K562 (cell line): Measurements from ENCODE around the gene IREB2. TPM values are rescaled to one million over a fixed set of nuclear protein-coding genes. Genes with fewer than 3 reads are reported as not detected.

ENCODE experiments used
- ATAC-seq: fragments of 200-7000 bp; cut with Tn5 transposase; 3 replicates; pipeline ENCODE4 v1.9.1; 2020; ENCODE audit warnings: moderate library complexity
- BruUV-seq: library from RNA; stranded (reverse); fragments of 400-500 nt; replicated peaks from 2 replicates; lab custom pipeline; 2021; lab: Mats Ljungman, UMichigan
- CTCF ChIA-PET: fragments of 300-600 bp; formaldehyde crosslinking; extraction: SDS; loops from one replicate; lab custom pipeline; 2021; ENCODE audit warnings: low intra/inter-chr PET ratio; lab: Yijun Ruan, JAX
- POLR2A ChIA-PET: fragments of 300-600, 350-650 bp; sonication (Branson Sonifier 250); formaldehyde crosslinking; extraction: SDS; loops from one replicate; lab custom pipeline; 2021; ENCODE audit warnings: antibody characterized with exemption, inconsistent platforms; lab: Yijun Ruan, JAX
- DNase-seq, 4 experiments: peaks; one replicate each; pipeline versions ENCODE4 v3.0.0 to v3.0.0-alpha.2; 2011 to 2018; ENCODE audit warnings: low spot score in 3 of 4, mixed read lengths in 3 of 4; ENCODE audit errors: extremely low read depth in 1 of 4
- FAIRE-seq: peaks from 2 replicates; lab custom pipeline; 2011; peaks lifted over from hg19 to GRCh38; lab: Jason Lieb, UNC
- H2AFZ ChIP-seq: 2 replicates; pipeline ENCODE4 v1.6.0; 2011; ENCODE audit warnings: low read depth, low read length, control low read depth, inconsistent platforms
- H3K27ac ChIP-seq: fragments of 200-600 bp; 3 replicates; pipeline ENCODE4 v1.8.0; 2011; ENCODE audit warnings: low read depth, mild to moderate bottlenecking, control low read depth, inconsistent platforms, low read length, moderate library complexity, mixed read lengths; ENCODE audit errors: extremely low read depth
- H3K27me3 ChIP-seq, 2 experiments: fragments of 300-600 bp in 1 of 2; 2 replicates in 1 of 2; 3 replicates in 1 of 2; pipeline versions ENCODE4 v1.6.0 to v1.8.0; 2011; ENCODE audit warnings: inconsistent platforms in 2 of 2, low read length in 2 of 2, mild to moderate bottlenecking in 1 of 2, mixed read lengths in 1 of 2, moderate library complexity in 1 of 2; ENCODE audit not compliant: control insufficient read depth in 2 of 2, insufficient read depth in 2 of 2
- H3K36me3 ChIP-seq: fragments of 300-600 bp; 3 replicates; pipeline ENCODE4 v1.8.0; 2011; ENCODE audit warnings: mild to moderate bottlenecking, low read length, inconsistent platforms; ENCODE audit not compliant: control insufficient read depth, insufficient read depth
- H3K4me1 ChIP-seq, 2 experiments: fragments of 200-600 bp in 1 of 2; replicated peaks in 1 of 2; 2 replicates in 1 of 2; 3 replicates in 1 of 2; pipeline versions ENCODE4 v1.5.1 to v1.8.0; 2011; ENCODE audit warnings: inconsistent platforms in 2 of 2, low read length in 2 of 2, mild to moderate bottlenecking in 1 of 2, mixed read lengths in 1 of 2, moderate library complexity in 1 of 2; ENCODE audit not compliant: control insufficient read depth in 2 of 2, insufficient read depth in 2 of 2
- H3K4me2 ChIP-seq: 2 replicates; pipeline ENCODE4 v1.6.1; 2011; ENCODE audit warnings: low read length, control low read depth, inconsistent platforms, mixed read lengths; ENCODE audit not compliant: insufficient read depth
- H3K4me3 ChIP-seq: fragments of 200-600 bp; sonication (generic), shearing (Covaris generic); 2 replicates; pipeline ENCODE4 v1.5.1; 2016; ENCODE audit warnings: control low read depth, inconsistent platforms
- H3K79me2 ChIP-seq: fragments of 200-600 bp; 3 replicates; pipeline ENCODE4 v1.8.0; 2011; ENCODE audit warnings: low read length, inconsistent platforms; ENCODE audit not compliant: control insufficient read depth, insufficient read depth
- H3K9ac ChIP-seq, 2 experiments: 2 replicates each; pipeline versions ENCODE4 v1.6.0 to v1.6.1; 2011; ENCODE audit warnings: low read depth in 2 of 2, low read length in 2 of 2, control low read depth in 1 of 2, inconsistent platforms in 1 of 2, mild to moderate bottlenecking in 1 of 2, mixed read lengths in 1 of 2; ENCODE audit not compliant: insufficient read depth in 1 of 2
- H3K9me1 ChIP-seq: one replicate; pipeline ENCODE4 v1.6.0; 2011; ENCODE audit warnings: inconsistent platforms, mild to moderate bottlenecking, low read length, moderate library complexity; ENCODE audit not compliant: control insufficient read depth, insufficient read depth
- H3K9me3 ChIP-seq: replicated peaks from 2 replicates; pipeline ENCODE4 v1.5.1; 2011; ENCODE audit warnings: low read depth, low read length, inconsistent platforms; ENCODE audit not compliant: control insufficient read depth, insufficient read depth
- H4K20me1 ChIP-seq: replicated peaks from 2 replicates; pipeline ENCODE4 v1.6.1; 2011; ENCODE audit warnings: low read length, inconsistent platforms, mixed read lengths; ENCODE audit not compliant: control insufficient read depth, insufficient read depth
- ELF1 ChIP-seq: fragments of 200-800 bp; sonication (Bioruptor generic); IDR thresholded peaks from 2 replicates; pipeline ENCODE4 v1.6.1; 2016; ENCODE audit warnings: missing genetic modification characterization, missing compliant biosample characterization
- GABPA ChIP-seq: fragments of 200-800 bp; sonication (Bioruptor generic); conservative IDR thresholded peaks from 2 replicates; pipeline ENCODE4 v1.6.1; 2016; ENCODE audit warnings: low read depth, missing genetic modification characterization, missing compliant biosample characterization
- HSF4 ChIP-seq: fragments of 250-450 bp; sonication (Bioruptor Pico); IDR thresholded peaks from 2 replicates; pipeline ENCODE4 v2.1.2; 2022; ENCODE audit warnings: mild to moderate bottlenecking, moderate library complexity, borderline replicate concordance
- NCOA2 ChIP-seq, 2 experiments: fragments of 450-650 bp; IDR thresholded peaks; 2 replicates each; pipeline ENCODE4 v1.6.1; 2018; ENCODE audit warnings: mild to moderate bottlenecking in 2 of 2, moderate library complexity in 1 of 2; ENCODE audit not compliant: partially characterized antibody in 2 of 2
- PTRF ChIP-seq: fragments of 450-650 bp; IDR thresholded peaks from 2 replicates; pipeline ENCODE4 v1.6.1; 2016; ENCODE audit warnings: mild to moderate bottlenecking, missing genetic modification characterization, missing compliant biosample characterization
- SIX5 ChIP-seq, 2 experiments: IDR thresholded peaks; 2 replicates each; pipeline ENCODE4 v1.6.1; 2011; ENCODE audit warnings: low read length in 2 of 2, borderline replicate concordance in 1 of 2, low read depth in 1 of 2, mild to moderate bottlenecking in 1 of 2, moderate library complexity in 1 of 2; ENCODE audit not compliant: insufficient read depth in 1 of 2
- WGBS: fragments of 100-300 bp; shearing (Covaris generic); methylation state at CpG from one replicate; pipeline ENCODE4 v1.1.6; 2016; ENCODE audit warnings: low coverage, mixed read lengths; ENCODE audit not compliant: insufficient coverage; ENCODE audit errors: missing lambda C conversion rate; 5-methylcytosine and 5-hydroxymethylcytosine counted together
- in situ Hi-C: fragments of 300-500 bp; cut with MboI; formaldehyde crosslinking; loops from 4 replicates; pipeline ENCODE4 v1.15.0; 2018; ENCODE audit warnings: inconsistent platforms, mixed read lengths
- intact Hi-C: fragments of 100-400 bp; cut with micrococcal nuclease; formaldehyde crosslinking; loops from 2 replicates; pipeline ENCODE4 v1.14.2; 2022
- polyA plus RNA-seq, 8 experiments: library from polyadenylated mRNA; depleted of rRNA in 4 of 8; stranded (reverse) in 5 of 8; unstranded in 3 of 8; fragments of >200 nt; fragmentation: Nextera tagmentation in 2 of 8; fragmentation: Illumina TruSeq in 1 of 8; extraction: Ambion mirVana in 2 of 8; extraction: Trizol in 1 of 8; gene quantifications; 2 replicates each; pipeline versions ENCODE4 v1.2.1 to v1.2.3, GENCODE V29; 2011 to 2014; ENCODE audit warnings: inconsistent platforms in 1 of 8, missing spikeins in 1 of 8
- total RNA-seq, 7 experiments: library from RNA; depleted of rRNA in 6 of 7; stranded (reverse); fragments of >200 nt in 6 of 7; fragmentation: Illumina TruSeq in 2 of 7; extraction: Trizol in 2 of 7; gene quantifications; 2 replicates each; pipeline versions ENCODE4 v1.2.1 to v1.2.3, GENCODE V29; 2011 to 2021; ENCODE audit warnings: low replicate concordance in 1 of 7
- TF ChIP-seq, protein P1 (sequence below): fragments of 450-650 bp; IDR thresholded peaks from 2 replicates; pipeline ENCODE4 v1.6.1; 2014; ENCODE audit warnings: low read depth, mild to moderate bottlenecking, moderate library complexity, borderline replicate concordance
- TF ChIP-seq, protein P2 (sequence below): fragments of 450-650 bp; IDR thresholded peaks from 2 replicates; pipeline ENCODE4 v1.6.1; 2016; ENCODE audit warnings: missing biosample characterization, missing genetic modification characterization

IREB2 gene
- total and polyA plus RNA-seq, 9 of the 15 experiments (the other 6 are each of a cell fraction or from before 2014, with no cell fraction given), result 16.8 to 61.7 (median 34.0) TPM

DNA sequence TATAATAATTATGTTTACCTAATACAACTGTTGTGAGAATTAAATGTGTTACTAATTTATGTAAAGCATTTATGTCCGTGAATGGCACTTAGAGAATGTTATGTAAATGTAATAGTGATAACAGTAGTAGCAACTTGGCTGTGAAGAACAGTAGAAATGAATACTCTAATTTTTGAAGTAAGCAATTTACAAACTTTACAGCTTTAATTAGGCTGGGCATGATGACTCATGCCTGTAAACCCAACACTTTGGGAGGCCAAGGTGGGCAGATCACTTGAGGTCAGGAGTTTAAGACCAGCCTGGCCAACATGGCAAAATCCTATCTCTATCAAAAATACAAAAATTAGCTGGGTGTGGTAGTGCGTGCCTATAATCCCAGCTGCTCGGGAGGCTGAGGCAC lies 33.9 kb upstream of the IREB2 start:
- H3K9ac ChIP-seq, result no peak overlapping the region
- in situ Hi-C loops, result no loop called here
- TF ChIP-seq HSF4 (CRISPR knock-in tag) (no peak), SIX5 (IDR thresholded peaks at IDR 0.05; ENCODE audit: borderline replicate concordance in 1 of 2, insufficient read depth in 1 of 2, low read depth in 1 of 2, low read length in 2 of 2) (no peak), GABPA (tag) (no peak), PTRF (tag) (no peak), NCOA2 (IDR thresholded peaks at IDR 0.05; ENCODE audit: partially characterized antibody in 2 of 2) (no peak), ELF1 (tag) (no peak)
- TF ChIP-seq, protein P1, sequence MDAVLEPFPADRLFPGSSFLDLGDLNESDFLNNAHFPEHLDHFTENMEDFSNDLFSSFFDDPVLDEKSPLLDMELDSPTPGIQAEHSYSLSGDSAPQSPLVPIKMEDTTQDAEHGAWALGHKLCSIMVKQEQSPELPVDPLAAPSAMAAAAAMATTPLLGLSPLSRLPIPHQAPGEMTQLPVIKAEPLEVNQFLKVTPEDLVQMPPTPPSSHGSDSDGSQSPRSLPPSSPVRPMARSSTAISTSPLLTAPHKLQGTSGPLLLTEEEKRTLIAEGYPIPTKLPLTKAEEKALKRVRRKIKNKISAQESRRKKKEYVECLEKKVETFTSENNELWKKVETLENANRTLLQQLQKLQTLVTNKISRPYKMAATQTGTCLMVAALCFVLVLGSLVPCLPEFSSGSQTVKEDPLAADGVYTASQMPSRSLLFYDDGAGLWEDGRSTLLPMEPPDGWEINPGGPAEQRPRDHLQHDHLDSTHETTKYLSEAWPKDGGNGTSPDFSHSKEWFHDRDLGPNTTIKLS, result no peak
- TF ChIP-seq, protein P2, sequence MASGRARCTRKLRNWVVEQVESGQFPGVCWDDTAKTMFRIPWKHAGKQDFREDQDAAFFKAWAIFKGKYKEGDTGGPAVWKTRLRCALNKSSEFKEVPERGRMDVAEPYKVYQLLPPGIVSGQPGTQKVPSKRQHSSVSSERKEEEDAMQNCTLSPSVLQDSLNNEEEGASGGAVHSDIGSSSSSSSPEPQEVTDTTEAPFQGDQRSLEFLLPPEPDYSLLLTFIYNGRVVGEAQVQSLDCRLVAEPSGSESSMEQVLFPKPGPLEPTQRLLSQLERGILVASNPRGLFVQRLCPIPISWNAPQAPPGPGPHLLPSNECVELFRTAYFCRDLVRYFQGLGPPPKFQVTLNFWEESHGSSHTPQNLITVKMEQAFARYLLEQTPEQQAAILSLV, result no peak
- TF ChIP-seq, all 486 proteins: peak for 0
- ChIA-PET CTCF (interaction anchor here (0.5 kb wide), 1 partner anchor 21 kb away, joined by 3 read pairs; no protein-coding TSS in a partner anchor), POLR2A (interaction anchor here (0.5 kb wide), 1 partner anchor 150 kb away, joined by 3 read pairs; no protein-coding TSS in a partner anchor)
- H3K9me3 ChIP-seq, result no peaks in the 10 kb centered on the region; the same call in 1 of the 2 replicates
- H3K79me2 ChIP-seq, result no peaks in the 10 kb centered on the region
- intact Hi-C loops, result no loop called here
- no peak overlapping the region for H2AFZ ChIP-seq
- no peak overlapping the region for H3K4me3 ChIP-seq
- FAIRE-seq (no peak), DNase-seq (no peak), ATAC-seq (no peak)
- peaks cover 45 to 72% of the 10 kb centered on the region in 2 experiments for H3K27me3 ChIP-seq
- H4K20me1 ChIP-seq, result 0 out of 2 replicates have a peak, but pooled peaks cover 3% of the 10 kb centered on the region
- no peak overlapping the region for H3K27ac ChIP-seq
- no TSS peak for BruUV-seq
- H3K4me2 ChIP-seq, result no peak overlapping the region
- peaks cover 0 to 11% of the 10 kb centered on the region in 2 experiments; a peak in 2 of 5 replicates for H3K4me1 ChIP-seq
- H3K36me3 ChIP-seq, result no peaks in the 10 kb centered on the region
- no peaks in the 10 kb centered on the region for H3K9me1 ChIP-seq
- WGBS, result 0% methylated on average over 3 of the region's 3 CpGs
